Breast epithelium (tissue), 4 donors: Measurements from ENCODE around the gene CST4. TPM values are rescaled to one million over a fixed set of nuclear protein-coding genes. Genes with fewer than 3 reads are reported as not detected.

ENCODE experiments used
- DNase-seq, 2 donors: peaks; one replicate each; pipeline ENCODE4 v3.0.0-alpha.2; 2019; ENCODE audit warnings: low spot score in 2 of 2
- H3K27ac ChIP-seq, 2 donors: fragments of 200-600 bp; sonication (generic) in 1 of 2; one replicate each; pipeline ENCODE4 v1.5.1; 2016 to 2019; ENCODE audit warnings: mild to moderate bottlenecking in 1 of 2
- H3K27me3 ChIP-seq, 2 donors: fragments of 200-600 bp; sonication (generic) in 1 of 2; one replicate each; pipeline versions ENCODE4 v1.5.1 to v1.6.0; 2017 to 2019; ENCODE audit warnings: control low read depth in 1 of 2, mild to moderate bottlenecking in 1 of 2
- H3K36me3 ChIP-seq: fragments of 200-600 bp; one replicate; pipeline ENCODE4 v1.5.1; 2019
- H3K4me1 ChIP-seq, 2 donors: fragments of 200-600 bp; sonication (generic); one replicate each; pipeline ENCODE4 v1.5.1; 2016 to 2019; ENCODE audit warnings: control low read depth in 1 of 2
- H3K4me3 ChIP-seq, 3 donors: fragments of 200-600 bp; sonication (generic); 1 replicate in 2 of 3; 2 replicates in 1 of 3; pipeline ENCODE4 v1.5.1; 2016 to 2019; ENCODE audit warnings: mild to moderate bottlenecking in 3 of 3, moderate library complexity in 2 of 3
- H3K9me3 ChIP-seq, 2 donors: fragments of 200-600 bp; sonication (generic) in 1 of 2; one replicate each; pipeline ENCODE4 v1.5.1; 2016 to 2019; ENCODE audit warnings: control low read depth in 1 of 2
- CTCF ChIP-seq, 3 donors: fragments of 450-650 bp; IDR thresholded peaks; one replicate each; pipeline ENCODE4 v1.5.1; 2016 to 2017; ENCODE audit warnings: antibody characterized with exemption in 3 of 3, mild to moderate bottlenecking in 3 of 3, moderate library complexity in 3 of 3
- POLR2A ChIP-seq: fragments of 450-650 bp; IDR thresholded peaks from one replicate; pipeline ENCODE4 v1.6.1; 2016; ENCODE audit warnings: antibody characterized with exemption, mild to moderate bottlenecking, moderate library complexity
- POLR2AphosphoS5 ChIP-seq, 3 donors: sonication (generic); formaldehyde crosslinking; IDR thresholded peaks; one replicate each; pipeline ENCODE4 v1.6.1; 2017; ENCODE audit warnings: antibody characterized with exemption in 3 of 3
- intact Hi-C: fragments of 100-400 bp; cut with DNase I; formaldehyde crosslinking; loops from one replicate; pipeline ENCODE4 v1.15.1; 2023; ENCODE audit warnings: low total_unique reads
- total RNA-seq, 3 donors: library from RNA; depleted of rRNA; stranded (reverse); fragments of >200 nt; gene quantifications; one replicate each; pipeline ENCODE4 v1.1.0, GENCODE V29; 2016

CST4 gene
- total RNA-seq, 3 donors from 2014 or later, result not detected

GRCh38 chr20:23649830-23650417, 38.9 kb downstream of the CST4 start:
- peaks cover 0 to 3% of the 10 kb centered on the region in 2 donors for H3K4me1 ChIP-seq
- no peaks in the 10 kb centered on the region for H3K9me3 ChIP-seq
- H3K4me3 ChIP-seq, result no peak overlapping the region
- TF ChIP-seq POLR2A, result no peak
- no peak for TF ChIP-seq POLR2AphosphoS5 (IDR thresholded peaks at IDR 0.05)
- no peak for TF ChIP-seq CTCF (IDR thresholded peaks at IDR 0.05)
- no peaks in the 10 kb centered on the region for H3K27me3 ChIP-seq
- intact Hi-C loops, result no loop called here
- no peak overlapping the region for H3K27ac ChIP-seq
- DNase-seq, result no peak
- H3K36me3 ChIP-seq, result no peaks in the 10 kb centered on the region

GRCh38 chr20:23649242-23649641, 39.6 kb downstream of the CST4 start:
- intact Hi-C loops, result no loop called here
- H3K27me3 ChIP-seq, result no peaks in the 10 kb centered on the region
- TF ChIP-seq POLR2A (no peak), POLR2AphosphoS5 (IDR thresholded peaks at IDR 0.05) (no peak), CTCF (IDR thresholded peaks at IDR 0.05) (no peak)

GRCh38 chr20:23647346-23647745, 41.5 kb downstream of the CST4 start:
- Histone ChIP-seq H3K9me3 (no peaks in the 10 kb centered on the region), H3K36me3 (no peaks in the 10 kb centered on the region), H3K4me3 (no peak overlapping the region), H3K27me3 (no peaks in the 10 kb centered on the region), H3K4me1 (no peaks in the 10 kb centered on the region), H3K27ac (no peak overlapping the region)
- intact Hi-C loops, result no loop called here
- TF ChIP-seq POLR2AphosphoS5 (IDR thresholded peaks at IDR 0.05) (no peak), POLR2A (no peak), CTCF (IDR thresholded peaks at IDR 0.05) (no peak)
- DNase-seq, result no peak

More at GRCh38 chr20:23649242-23649641, 39.6 kb downstream of the CST4 start:
- Histone ChIP-seq H3K4me1 (no peaks in the 10 kb centered on the region), H3K4me3 (no peak overlapping the region), H3K9me3 (no peaks in the 10 kb centered on the region), H3K27ac (no peak overlapping the region), H3K36me3 (no peaks in the 10 kb centered on the region)
- no peak for DNase-seq

- intact Hi-C loops, result no loop called here
- no peaks in the 10 kb centered on the region for H3K36me3 ChIP-seq
- no peaks in the 10 kb centered on the region for H3K27me3 ChIP-seq
- no peak for TF ChIP-seq POLR2AphosphoS5 (IDR thresholded peaks at IDR 0.05)
- no peak for TF ChIP-seq CTCF (IDR thresholded peaks at IDR 0.05)
- TF ChIP-seq POLR2A, result no peak
- H3K9me3 ChIP-seq, result no peaks in the 10 kb centered on the region
- no peak overlapping the region for H3K27ac ChIP-seq
- no peaks in the 10 kb centered on the region for H3K4me1 ChIP-seq
- H3K4me3 ChIP-seq, result no peak overlapping the region
- no peak for DNase-seq
Observed at GRCh38 chr20:23646106-23646873, 42.5 kb downstream of the CST4 start.

- DNase-seq, result no peak
- no peak overlapping the region for H3K4me3 ChIP-seq
- intact Hi-C loops, result no loop called here
- TF ChIP-seq POLR2AphosphoS5 (IDR thresholded peaks at IDR 0.05) (no peak), CTCF (IDR thresholded peaks at IDR 0.05) (no peak), POLR2A (no peak)
- H3K4me1 ChIP-seq, result no peaks in the 10 kb centered on the region
- no peaks in the 10 kb centered on the region for H3K27me3 ChIP-seq
- H3K36me3 ChIP-seq, result no peaks in the 10 kb centered on the region
- no peak overlapping the region for H3K27ac ChIP-seq
- no peaks in the 10 kb centered on the region for H3K9me3 ChIP-seq
Observed at GRCh38 chr20:23645575-23645974, 43.3 kb downstream of the CST4 start.
